A172 (cell line): ENCODE measurements around the gene NUF2. TPM values are rescaled to one million over a fixed set of nuclear protein-coding genes. Genes with fewer than 3 reads are reported as not detected.

Experiments
- DNase-seq: peaks from one replicate; pipeline ENCODE4 v3.0.0-alpha.2; 2015; ENCODE audit warnings: low spot score
- total RNA-seq: library from RNA; depleted of rRNA; stranded (reverse); fragments of >200 nt; shearing (Covaris generic); gene quantifications from 2 replicates; pipeline ENCODE4 v1.2.3, GENCODE V29; 2014; rRNA removed

Gene NUF2
- total RNA-seq, 1 experiment from 2014 or later, result 95.8 TPM

DNA sequence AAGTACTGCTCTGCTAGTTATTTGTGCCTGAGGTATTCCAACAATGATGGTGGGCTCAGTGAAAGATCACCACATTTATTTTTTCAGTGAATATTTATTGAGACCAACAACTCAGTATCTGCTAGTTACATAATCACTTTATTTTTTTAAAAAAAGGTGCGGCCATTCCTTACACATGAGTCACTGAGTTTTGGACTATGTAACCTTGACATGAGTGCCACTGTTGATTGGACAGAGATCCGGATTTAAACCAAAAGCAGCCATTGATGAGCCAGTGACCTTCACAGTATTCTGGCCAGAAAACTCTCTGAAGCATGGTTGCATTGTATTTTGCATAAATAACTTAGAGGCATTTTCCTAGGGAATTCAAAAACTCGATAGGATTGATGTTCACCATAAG, 79.5 kb downstream of the NUF2 start:
- DNase-seq, result peak; percentile 45

Other genes with a start within 250 kb of the NUF2 start
- 22.5 and 29.6 TPM in 2 replicates for gene RGS5, start 119.0 kb upstream of the NUF2 start, total RNA-seq